GM18502 (cell line): Measurements from ENCODE around the gene DPYSL4.

ENCODE experiments used
- ATAC-seq: cut with Tn5 transposase; IDR thresholded peaks from one replicate; pipeline ENCODE4 v1.9.1; 2021; ENCODE audit warnings: mild to moderate bottlenecking; ENCODE audit not compliant: unreplicated experiment, poor library complexity

Gene DPYSL4

GRCh38 chr10:132237396-132237795, 50.6 kb downstream of the DPYSL4 start:
- no peak for ATAC-seq

GRCh38 chr10:132237871-132238270, 51.1 kb downstream of the DPYSL4 start:
- no peak for ATAC-seq

GRCh38 chr10:132238371-132239125, 51.8 kb downstream of the DPYSL4 start:
- no peak for ATAC-seq

- ATAC-seq = no peak
Observed at GRCh38 chr10:132239126-132240031, 52.6 kb downstream of the DPYSL4 start.

GRCh38 chr10:132240156-132240555, 53.4 kb downstream of the DPYSL4 start:
- no peak for ATAC-seq

GRCh38 chr10:132240581-132240980, 53.8 kb downstream of the DPYSL4 start:
- no peak for ATAC-seq

GRCh38 chr10:132241086-132241485, 54.3 kb downstream of the DPYSL4 start:
- no peak for ATAC-seq

- ATAC-seq = no peak
Observed at GRCh38 chr10:132241496-132241895, 54.7 kb downstream of the DPYSL4 start.

GRCh38 chr10:132242103-132242840, 55.5 kb downstream of the DPYSL4 start:
- ATAC-seq = no peak

- ATAC-seq = no peak
Observed at GRCh38 chr10:132243141-132243540, 56.4 kb downstream of the DPYSL4 start.

- no peak for ATAC-seq
Observed at GRCh38 chr10:132243626-132244025, 56.9 kb downstream of the DPYSL4 start.

GRCh38 chr10:132245056-132245455, 58.3 kb downstream of the DPYSL4 start:
- ATAC-seq = no peak

- no peak for ATAC-seq
Observed at GRCh38 chr10:132246296-132246695, 59.5 kb downstream of the DPYSL4 start.

GRCh38 chr10:132247943-132248342, 61.2 kb downstream of the DPYSL4 start:
- no peak for ATAC-seq

GRCh38 chr10:132248455-132249225, 61.9 kb downstream of the DPYSL4 start:
- no peak for ATAC-seq

- no peak for ATAC-seq
Observed at GRCh38 chr10:132249226-132249724, 62.5 kb downstream of the DPYSL4 start.

- ATAC-seq = no peak
Observed at GRCh38 chr10:132249824-132250375, 63.2 kb downstream of the DPYSL4 start.

GRCh38 chr10:132250481-132251475, 64.0 kb downstream of the DPYSL4 start:
- no peak for ATAC-seq
